B cell (primary cell): ENCODE results near the gene CYS1. TPM values are rescaled to one million over a fixed set of nuclear protein-coding genes. Genes with fewer than 3 reads are reported as not detected.

ENCODE experiments used
- ATAC-seq: fragments of 200-7000 bp; cut with Tn5 transposase; one replicate; pipeline ENCODE4 v1.10.0; 2021; ENCODE audit warnings: low read depth, mild to moderate bottlenecking, moderate number of reproducible peaks, moderate library complexity
- CTCF ChIA-PET: fragments of 350-600 bp; sonication (Branson Sonifier 250); formaldehyde crosslinking; loops from one replicate; lab custom pipeline; 2021; ENCODE audit warnings: antibody characterized with exemption, inconsistent platforms; lab: Charles Lee
- POLR2A ChIA-PET: fragments of 350-600 bp; sonication (Branson Sonifier 250); formaldehyde crosslinking; loops from one replicate; lab custom pipeline; 2021; ENCODE audit warnings: antibody characterized with exemption; lab: Charles Lee
- DNase-seq: peaks from one replicate; pipeline ENCODE4 v3.0.0; 2013
- H2AFZ ChIP-seq: 2 replicates; pipeline ENCODE4 v1.6.1; 2012; ENCODE audit warnings: mild to moderate bottlenecking, low read depth, low read length; ENCODE audit not compliant: insufficient read depth, poor library complexity, severe bottlenecking
- H3K27ac ChIP-seq, 2 donors: 1 replicate in 1 of 2; 2 replicates in 1 of 2; pipeline ENCODE4 v1.5.1; 2012 to 2013; ENCODE audit warnings: low read length in 2 of 2, mild to moderate bottlenecking in 2 of 2, moderate library complexity in 1 of 2
- H3K27me3 ChIP-seq, 4 experiments: fragments of 200-600 bp in 1 of 4; sonication (generic) in 1 of 4; replicated peaks in 1 of 4; 1 replicate in 2 of 4; 2 replicates in 2 of 4; pipeline versions ENCODE4 v1.6.1 to v1.7.0; 2013 to 2016; ENCODE audit warnings: low read length in 3 of 4, mild to moderate bottlenecking in 2 of 4, mixed read lengths in 1 of 4, moderate library complexity in 1 of 4; ENCODE audit not compliant: insufficient read depth in 4 of 4, control insufficient read depth in 3 of 4; ENCODE audit errors: control extremely low read depth in 1 of 4
- H3K36me3 ChIP-seq, 2 experiments: replicated peaks in 1 of 2; 1 replicate in 1 of 2; 2 replicates in 1 of 2; pipeline versions ENCODE4 v1.6.1 to v1.7.1; 2013; ENCODE audit warnings: low read length in 1 of 2; ENCODE audit not compliant: insufficient read depth in 2 of 2, control insufficient read depth in 1 of 2; ENCODE audit errors: control extremely low read depth in 1 of 2, extremely low read depth in 1 of 2
- H3K4me1 ChIP-seq, 2 donors: fragments of 200-600 bp in 1 of 2; sonication (generic) in 1 of 2; 1 replicate in 1 of 2; 2 replicates in 1 of 2; pipeline versions ENCODE4 v1.5.1 to v1.6.1; 2013 to 2017; ENCODE audit warnings: low read length in 2 of 2; ENCODE audit not compliant: control insufficient read depth in 2 of 2, insufficient read depth in 2 of 2
- H3K4me2 ChIP-seq: replicated peaks from 2 replicates; pipeline ENCODE3; 2012; ENCODE audit warnings: mild to moderate bottlenecking, low read depth, low read length; ENCODE audit not compliant: poor library complexity, severe bottlenecking
- H3K4me3 ChIP-seq, 5 experiments: fragments of 200-600 bp in 1 of 5; sonication (generic) in 1 of 5; 1 replicate in 3 of 5; 2 replicates in 2 of 5; pipeline versions ENCODE4 v1.5.1 to v1.7.0; 2011 to 2016; ENCODE audit warnings: low read length in 4 of 5, mild to moderate bottlenecking in 4 of 5, low read depth in 2 of 5, control low read depth in 1 of 5, moderate library complexity in 1 of 5; ENCODE audit not compliant: insufficient read depth in 1 of 5; ENCODE audit errors: control extremely low read depth in 1 of 5, extremely low read depth in 1 of 5
- H3K79me2 ChIP-seq: fragments of 200-600 bp; sonication (generic); one replicate; pipeline ENCODE4 v1.6.0; 2016; ENCODE audit warnings: low read length; ENCODE audit not compliant: control insufficient read depth, insufficient read depth
- H3K9ac ChIP-seq: fragments of 200-600 bp; sonication (generic); 2 replicates; pipeline ENCODE4 v1.6.1; 2017; ENCODE audit warnings: mild to moderate bottlenecking, low read length, moderate library complexity
- H3K9me3 ChIP-seq, 3 donors: one replicate each; pipeline versions ENCODE4 v1.6.1 to v1.7.1; 2013; ENCODE audit warnings: low read length in 2 of 3; ENCODE audit not compliant: control insufficient read depth in 2 of 3, insufficient read depth in 1 of 3; ENCODE audit errors: control extremely low read depth in 1 of 3
- H4K20me1 ChIP-seq: 2 replicates; pipeline ENCODE4 v1.6.0; 2012; ENCODE audit warnings: mild to moderate bottlenecking, low read length; ENCODE audit not compliant: insufficient read depth, control insufficient read depth, poor library complexity, severe bottlenecking
- H3K27ac Mint-ChIP-seq: one replicate; pipeline ENCODE4 v1.8.0; 2021; ENCODE audit warnings: mixed read lengths
- H3K27me3 Mint-ChIP-seq: one replicate; pipeline ENCODE4 v1.8.0; 2021; ENCODE audit warnings: mixed read lengths
- H3K4me1 Mint-ChIP-seq: one replicate; pipeline ENCODE4 v1.8.0; 2021; ENCODE audit warnings: mixed read lengths
- H3K4me3 Mint-ChIP-seq: one replicate; pipeline ENCODE4 v1.8.0; 2021; ENCODE audit warnings: mixed read lengths
- H3K9me3 Mint-ChIP-seq: one replicate; pipeline ENCODE4 v1.8.0; 2022; ENCODE audit warnings: mixed read lengths; ENCODE audit not compliant: insufficient read depth
- CTCF ChIP-seq: fragments of 200-600 bp; IDR thresholded peaks from one replicate; pipeline ENCODE4 v1.8.0; 2022; ENCODE audit warnings: antibody characterized with exemption, mild to moderate bottlenecking
- EZH2 ChIP-seq: IDR thresholded peaks from 2 replicates; pipeline ENCODE4 v1.6.1; 2012; ENCODE audit warnings: borderline replicate concordance, low read depth, mild to moderate bottlenecking, moderate library complexity, low read length; ENCODE audit not compliant: insufficient read depth, poor library complexity, severe bottlenecking
- WGBS: methylation state at CpG from one replicate; pipeline ENCODE4 v1.1.5; 2013; ENCODE audit warnings: missing lambda C conversion rate; ENCODE audit not compliant: insufficient coverage; 5-methylcytosine and 5-hydroxymethylcytosine counted together
- intact Hi-C: fragments of 100-400 bp; cut with micrococcal nuclease; formaldehyde crosslinking; loops from one replicate; pipeline ENCODE4 v1.10.0; 2022
- polyA plus RNA-seq: library from polyadenylated mRNA; depleted of rRNA; stranded (reverse); fragments of >200 nt; gene quantifications from 2 replicates; pipeline ENCODE4 v1.2.3, GENCODE V29; 2012
- total RNA-seq, 2 donors: library from RNA; stranded (reverse); fragments of 120-200 nt in 1 of 2; gene quantifications; 1 replicate in 1 of 2; 2 replicates in 1 of 2; pipeline versions ENCODE4 v1.2.3 to v1.2.4, GENCODE V29; 2013 to 2022

CYS1 gene
- total and polyA plus RNA-seq, 2 donors (not counting 1 experiment from before 2014, with no cell fraction given): not detected

- Mint-ChIP-seq H3K27me3 (peaks cover 57% of the 10 kb centered on the region), H3K9me3 (no peaks in the 10 kb centered on the region), H3K4me3 (no peak overlapping the region), H3K4me1 (peaks cover 10% of the 10 kb centered on the region), H3K27ac (no peak overlapping the region)
- POLR2A ChIA-PET: interaction anchor here (1.0 kb wide), 1 partner anchor 11 kb away, joined by 4 read pairs; no protein-coding TSS in a partner anchor
- intact Hi-C loops: no loop called here
- TF ChIP-seq CTCF (no peak), EZH2 (no peak)
- Histone ChIP-seq H3K4me2 (no peak overlapping the region), H3K79me2 (no peaks in the 10 kb centered on the region), H3K4me3 (no peak overlapping the region), H3K27me3 (peaks cover 0 to 58% (median 32%) of the 10 kb centered on the region in 4 experiments), H2AFZ (no peak overlapping the region), H3K9ac (no peak overlapping the region), H3K36me3 (no peaks in the 10 kb centered on the region), H3K27ac (no peak overlapping the region), H3K9me3 (peaks cover 0 to 1% (median 0%) of the 10 kb centered on the region in 3 donors), H4K20me1 (no peaks in the 10 kb centered on the region), H3K4me1 (peaks cover 17 to 22% of the 10 kb centered on the region in 2 donors)
- no peak for DNase-seq
- WGBS: 86% methylated on average over 7 of the region's 13 CpGs
- ATAC-seq: no peak
- CTCF ChIA-PET: interaction anchor here (0.6 to 2.7 kb wide), 4 partner anchors 11 to 351 kb away, joined by 4 to 23 read pairs (median 6); no protein-coding TSS in a partner anchor
Observed at GRCh38 chr2:10083692-10084211, 3.5 kb upstream of the CYS1 start.

- Histone ChIP-seq H3K79me2 (no peaks in the 10 kb centered on the region), H3K36me3 (no peaks in the 10 kb centered on the region), H4K20me1 (no peaks in the 10 kb centered on the region), H3K27me3 (peaks cover 0 to 63% (median 39%) of the 10 kb centered on the region in 4 experiments), H3K4me2 (no peak overlapping the region), H3K4me3 (no peak overlapping the region), H3K9me3 (peaks cover 0 to 4% (median 1%) of the 10 kb centered on the region in 3 donors), H3K9ac (no peak overlapping the region), H2AFZ (no peak overlapping the region), H3K4me1 (peaks cover 17 to 28% of the 10 kb centered on the region in 2 donors), H3K27ac (no peak overlapping the region)
- ATAC-seq (no peak), DNase-seq (no peak)
- intact Hi-C loops: no loop called here
- peaks cover 64% of the 10 kb centered on the region for H3K27me3 Mint-ChIP-seq
- TF ChIP-seq CTCF (no peak), EZH2 (no peak)
- POLR2A ChIA-PET: interaction anchor here (1.0 kb wide), 1 partner anchor 10 kb away, joined by 4 read pairs; no protein-coding TSS in a partner anchor
- peaks cover 13% of the 10 kb centered on the region for H3K4me1 Mint-ChIP-seq
- H3K27ac Mint-ChIP-seq: no peak overlapping the region
- no peak overlapping the region for H3K4me3 Mint-ChIP-seq
- WGBS: 71% methylated on average over 4 of the region's 5 CpGs
- no peaks in the 10 kb centered on the region for H3K9me3 Mint-ChIP-seq
- CTCF ChIA-PET: interaction anchor here (0.9 to 2.7 kb wide), 6 partner anchors 10 to 352 kb away, joined by 3 to 23 read pairs (median 6); no protein-coding TSS in a partner anchor
Observed at GRCh38 chr2:10083046-10083445, 2.8 kb upstream of the CYS1 start.
